Endometrial microvascular endothelial cells (primary cell): ENCODE measurements around the gene B4GALNT2. TPM values are rescaled to one million over a fixed set of nuclear protein-coding genes. Genes with fewer than 3 reads are reported as not detected.
"Not testable (repeated sequence)": the region's sequence is repeated elsewhere in the genome, so short reads cannot be mapped to it uniquely, and the experiment has no call there.

Source experiments
- in situ Hi-C: cut with HindIII; loops from 2 replicates; pipeline ENCODE4 v1.10.0; 2017; ENCODE audit warnings: low sequenced_read_pairs, low pct_unique_long_range_greater_than_20kb; ENCODE audit errors: inconsistent ontology term
- total RNA-seq: library from RNA; depleted of rRNA; stranded (reverse); fragments of >200 nt; gene quantifications from one replicate; pipeline ENCODE4 v1.2.3, GENCODE V29; 2015; ENCODE audit errors: inconsistent ontology term

Gene B4GALNT2
- total RNA-seq, 1 donor from 2014 or later = not detected

- in situ Hi-C loops = no loop called here
Measured at GRCh38 chr17:49114703-49115102, 17.9 kb upstream of the B4GALNT2 start.

GRCh38 chr17:49117587-49118230 is 14.9 kb upstream of the B4GALNT2 start:
- in situ Hi-C loops = no loop called here

- in situ Hi-C loops = no loop called here
Measured at GRCh38 chr17:49120166-49120565, 12.4 kb upstream of the B4GALNT2 start.

DNA sequence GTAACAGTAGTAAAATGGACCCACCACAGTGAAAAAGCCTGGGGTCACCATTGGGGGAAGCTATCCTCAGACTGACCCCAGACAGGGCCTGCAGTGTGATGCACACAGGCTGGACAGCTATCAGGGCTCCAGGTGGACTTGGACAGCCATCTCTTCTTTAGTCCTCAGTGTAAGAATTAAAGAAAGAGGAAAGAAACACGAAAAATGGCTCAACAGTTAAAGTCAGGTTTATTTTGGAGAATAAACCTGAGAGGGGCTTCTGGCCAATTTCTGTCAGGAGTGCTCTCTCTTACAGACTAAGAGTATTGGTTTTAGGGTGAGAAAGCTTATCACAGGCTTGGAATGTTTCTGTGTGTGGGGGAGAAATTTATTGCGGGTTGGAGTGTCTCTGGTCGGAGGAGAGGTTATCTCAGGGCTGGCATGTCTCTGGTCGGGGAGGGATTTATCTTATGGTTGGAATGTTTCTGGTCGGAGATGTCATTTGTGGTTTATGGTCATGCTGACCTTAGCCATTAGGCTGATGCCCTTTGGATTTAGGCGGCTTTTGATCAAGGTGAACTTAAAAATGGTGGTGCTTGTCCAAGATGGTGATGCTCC is 10.8 kb upstream of the B4GALNT2 start:
- in situ Hi-C loops = no loop called here

GRCh38 chr17:49122566-49122965 is 10.0 kb upstream of the B4GALNT2 start:
- in situ Hi-C loops = no loop called here

GRCh38 chr17:49123061-49123460 is 9.5 kb upstream of the B4GALNT2 start:
- in situ Hi-C loops = no loop called here

- in situ Hi-C loops = no loop called here
Measured at GRCh38 chr17:49125449-49125848, 7.1 kb upstream of the B4GALNT2 start.

DNA sequence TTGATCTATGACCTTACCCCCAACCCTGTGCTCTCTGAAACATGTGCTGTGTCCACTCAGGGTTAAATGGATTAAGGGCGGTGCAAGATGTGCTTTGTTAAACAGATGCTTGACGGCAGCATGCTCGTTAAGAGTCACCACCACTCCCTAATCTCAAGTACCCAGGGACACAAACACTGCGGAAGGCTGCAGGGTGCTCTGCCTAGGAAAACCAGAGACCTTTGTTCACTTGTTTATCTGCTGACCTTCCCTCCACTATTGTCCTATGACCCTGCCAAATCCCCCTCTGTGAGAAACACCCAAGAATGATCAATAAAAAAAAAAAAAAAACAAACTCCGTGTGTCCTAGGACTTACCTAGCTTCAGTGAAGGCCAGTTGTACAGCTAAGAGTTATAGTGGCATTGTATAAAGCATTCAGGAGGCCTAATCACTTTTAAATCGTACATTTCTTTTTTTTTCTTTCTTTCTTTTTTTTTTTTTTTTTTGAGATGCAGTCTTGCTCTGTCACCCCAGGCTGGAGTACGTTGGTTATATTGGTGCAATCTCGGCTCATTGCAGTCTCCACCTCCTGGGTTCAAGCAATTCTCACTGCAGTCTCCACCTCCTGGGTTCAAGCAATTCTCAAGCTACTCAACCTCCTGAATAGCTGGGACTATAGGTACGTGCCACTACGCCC is 6.2 kb upstream of the B4GALNT2 start:
- in situ Hi-C loops = not testable (repeated sequence)

DNA sequence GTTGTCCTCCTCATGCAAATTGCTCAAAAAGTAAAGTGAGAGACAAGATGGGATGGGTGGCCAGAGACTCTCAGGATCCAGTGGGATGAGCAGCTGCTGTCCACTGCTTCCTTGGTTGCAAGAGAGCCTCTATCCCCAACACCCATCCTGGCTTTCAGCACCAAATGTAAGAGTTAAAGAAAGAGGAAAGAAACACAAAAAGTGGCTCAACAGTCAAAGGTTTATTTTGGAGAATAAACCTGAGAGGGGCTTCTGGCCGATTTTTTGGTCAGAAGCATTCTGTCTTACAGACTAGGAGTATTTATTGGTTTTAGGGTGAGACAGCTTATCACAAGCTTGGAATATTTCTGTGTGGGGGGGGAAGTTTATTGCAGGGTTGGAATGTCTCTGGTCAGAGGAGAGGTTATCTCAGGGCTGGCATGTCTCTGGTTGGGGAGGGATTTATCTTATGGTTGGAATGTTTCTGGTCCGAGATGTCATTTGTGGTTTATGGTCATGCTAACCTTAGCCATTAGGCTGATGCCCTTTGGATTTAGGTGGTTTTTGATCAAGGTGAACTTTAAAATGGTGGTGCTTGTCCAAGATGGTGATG is 3.1 kb upstream of the B4GALNT2 start:
- in situ Hi-C loops = not testable (repeated sequence)

DNA sequence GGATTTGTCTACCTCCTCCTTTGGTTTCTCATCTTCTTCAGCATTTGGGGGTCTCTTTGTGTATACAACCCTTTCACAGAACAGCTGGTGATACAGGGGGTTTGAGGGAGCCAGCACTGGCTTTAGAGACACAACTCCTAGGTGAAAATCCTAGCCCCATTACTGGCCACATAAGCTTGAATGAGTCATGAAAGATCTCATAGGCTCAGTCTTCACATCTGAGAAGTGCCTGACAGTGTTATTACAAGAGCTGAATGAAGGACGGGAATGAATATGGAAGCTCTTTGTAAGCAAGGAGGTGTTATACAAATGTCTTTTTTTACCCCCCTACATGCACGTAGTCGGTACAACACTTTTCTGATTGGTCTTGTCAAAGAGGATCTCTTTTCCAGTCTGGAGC is 1.7 kb upstream of the B4GALNT2 start:
- in situ Hi-C loops = no loop called here

GRCh38 chr17:49132317-49132698 is 261 bp upstream of the B4GALNT2 start:
- in situ Hi-C loops = no loop called here

GRCh38 chr17:49136335-49136734 is 3.8 kb downstream of the B4GALNT2 start:
- in situ Hi-C loops = no loop called here

- in situ Hi-C loops = not testable (repeated sequence)
Measured at GRCh38 chr17:49145654-49146053, 13.1 kb downstream of the B4GALNT2 start.

DNA sequence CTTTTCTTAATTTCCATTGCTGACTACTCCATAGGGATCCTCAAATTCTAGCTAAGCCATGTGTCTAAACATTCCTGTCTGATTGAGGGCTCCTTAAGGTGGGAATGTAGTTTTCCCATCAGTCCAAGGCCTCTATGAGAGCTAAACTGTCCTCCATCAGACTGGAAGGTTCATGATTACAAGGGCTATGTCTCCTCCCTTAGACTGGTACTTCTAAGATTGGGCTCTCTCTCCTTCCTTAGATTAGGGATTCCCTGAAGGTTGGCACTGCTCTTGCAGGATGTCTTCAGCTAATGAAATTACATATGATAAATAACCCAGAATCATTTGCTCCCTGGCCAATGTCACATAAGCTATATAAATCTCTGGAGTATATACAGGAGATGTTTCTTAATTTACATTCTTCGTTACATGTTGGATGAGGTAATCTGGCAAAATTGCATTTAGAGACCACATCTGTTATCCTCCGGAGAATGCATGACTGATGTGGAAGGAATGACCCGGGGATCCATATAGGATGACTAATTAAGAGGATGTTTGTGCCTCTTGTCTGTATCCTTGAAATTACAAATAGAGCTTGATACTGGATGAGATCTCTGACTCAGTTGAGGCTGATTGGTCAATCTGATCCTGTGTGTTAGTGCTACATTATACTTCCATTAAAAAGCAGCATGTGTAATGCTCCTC is 14.2 kb downstream of the B4GALNT2 start:
- in situ Hi-C loops = no loop called here

DNA sequence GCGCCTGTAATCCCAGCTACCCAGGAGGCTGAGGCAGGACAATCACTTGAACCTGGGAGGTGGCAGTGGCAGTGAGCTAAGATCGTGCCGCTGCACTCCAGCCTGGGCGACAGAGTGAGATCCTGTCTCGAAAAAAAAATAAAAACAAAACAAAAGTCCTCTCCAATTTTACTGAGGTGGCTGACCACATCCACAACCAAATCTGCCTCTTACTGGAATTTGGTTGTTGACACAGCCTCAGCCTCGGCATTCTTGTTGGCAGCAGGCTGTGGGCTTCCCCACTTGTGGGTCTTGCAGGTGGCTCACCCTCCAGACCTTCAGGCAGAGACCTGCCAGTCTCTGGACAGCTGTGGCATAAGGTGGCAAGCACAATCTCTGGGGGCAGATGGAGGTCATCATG is 15.6 kb downstream of the B4GALNT2 start:
- in situ Hi-C loops = no loop called here

- in situ Hi-C loops = no loop called here
Measured at GRCh38 chr17:49151996-49152395, 19.4 kb downstream of the B4GALNT2 start.

- in situ Hi-C loops = no loop called here
Measured at GRCh38 chr17:49156256-49156655, 23.7 kb downstream of the B4GALNT2 start.

GRCh38 chr17:49157784-49158183 is 25.2 kb downstream of the B4GALNT2 start:
- in situ Hi-C loops = no loop called here

- in situ Hi-C loops = no loop called here
Measured at GRCh38 chr17:49162866-49163265, 30.3 kb downstream of the B4GALNT2 start.
